ENCODE measurements around the gene POMZP3. TPM values are rescaled to one million over a fixed set of nuclear protein-coding genes. Genes with fewer than 3 reads are reported as not detected.

The POMZP3 gene
- total RNA-seq, 1 donor from 2014 or later, result 2.6 TPM

Other genes starting within 250 kb of the POMZP3 start
- gene SSC4D, start 217.6 kb downstream of the POMZP3 start, total RNA-seq, result 0.79 and 1.3 TPM in 2 replicates
- gene ZP3, start 202.3 kb downstream of the POMZP3 start, total RNA-seq, result 12.8 and 26.1 TPM in 2 replicates
- gene DTX2, start 165.6 kb downstream of the POMZP3 start, total RNA-seq, result 10.8 and 13.2 TPM in 2 replicates
- gene UPK3B, start 116.7 kb downstream of the POMZP3 start, total RNA-seq, result 0.26 and 2.6 TPM in 2 replicates
- gene SPDYE16, start 84.0 kb downstream of the POMZP3 start, total RNA-seq, result not detected in 2 replicates

Measured in bronchial epithelial cell (primary cell).